Spinal cord (tissue), 10 donors: ENCODE measurements around the gene HSPA1L. TPM values are rescaled to one million over a fixed set of nuclear protein-coding genes. Genes with fewer than 3 reads are reported as not detected.
"Not testable (repeated sequence)": the region's sequence is repeated elsewhere in the genome, so short reads cannot be mapped to it uniquely, and the experiment has no call there.

Experiments used
- DNase-seq, 6 donors: peaks; one replicate each; pipeline versions ENCODE4 v3.0.0 to v3.0.0-alpha.2; 2013 to 2015; ENCODE audit warnings: low spot score in 6 of 6, low read depth in 4 of 6
- H3K27ac ChIP-seq: one replicate; pipeline ENCODE4 v1.5.1; 2013; ENCODE audit warnings: low read depth, low read length, control low read depth
- H3K27me3 ChIP-seq: one replicate; pipeline ENCODE4 v1.6.1; 2013; ENCODE audit warnings: low read length; ENCODE audit not compliant: control insufficient read depth, insufficient read depth
- H3K36me3 ChIP-seq: one replicate; pipeline ENCODE4 v1.6.1; 2013; ENCODE audit warnings: low read length; ENCODE audit not compliant: control insufficient read depth, insufficient read depth
- H3K4me1 ChIP-seq: one replicate; pipeline ENCODE4 v1.6.1; 2013; ENCODE audit warnings: low read length; ENCODE audit not compliant: control insufficient read depth, insufficient read depth
- H3K4me3 ChIP-seq: one replicate; pipeline ENCODE4 v1.5.1; 2013; ENCODE audit warnings: low read depth, low read length, control low read depth
- H3K9me3 ChIP-seq: one replicate; pipeline ENCODE4 v1.6.1; 2013; ENCODE audit warnings: low read length; ENCODE audit not compliant: control insufficient read depth, insufficient read depth
- WGBS: methylation state at CpG from one replicate; pipeline ENCODE4 v1.1.5; 2013; ENCODE audit warnings: missing lambda C conversion rate; ENCODE audit not compliant: insufficient coverage; 5-methylcytosine and 5-hydroxymethylcytosine counted together
- polyA plus RNA-seq, 2 donors: library from polyadenylated mRNA; unstranded; fragments of 120-200 nt; gene quantifications; one replicate each; pipeline ENCODE4 v1.2.1, GENCODE V29; 2013; ENCODE audit not compliant: insufficient read length in 2 of 2
- total RNA-seq, 2 donors: library from RNA; depleted of rRNA in 1 of 2; stranded (reverse); fragments of 120-200 nt in 1 of 2; fragments of >200 nt in 1 of 2; gene quantifications; one replicate each; pipeline versions ENCODE4 v1.2.3 to v1.2.4, GENCODE V29; 2013 to 2014
- donor health status: healthy.

Gene HSPA1L
- total and polyA plus RNA-seq, 4 donors = 3.3 to 6.1 (median 5.0) TPM

DNA sequence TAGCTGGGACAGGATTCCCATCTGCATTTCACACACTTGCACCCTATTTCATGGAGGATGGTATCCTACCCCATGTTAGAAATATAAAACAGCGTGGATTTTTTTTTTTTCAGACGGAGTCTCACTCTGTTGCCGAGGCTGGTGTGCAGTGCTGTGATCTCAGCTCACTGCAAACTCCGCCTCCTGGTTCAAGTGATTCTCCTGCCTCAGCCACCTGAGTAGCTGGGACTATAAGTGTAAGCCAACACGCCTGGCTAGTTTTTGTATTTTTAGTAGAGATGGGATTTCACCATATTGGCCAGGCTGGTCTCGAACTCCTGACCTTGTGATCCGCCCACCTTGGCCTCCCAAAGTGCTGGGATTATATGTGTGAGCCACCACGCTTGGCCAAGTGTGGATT lies 42.7 kb upstream of the HSPA1L start:
- H3K4me3 ChIP-seq, H3K27me3 ChIP-seq, H3K4me1 ChIP-seq, H3K27ac ChIP-seq, H3K9me3 ChIP-seq, DNase-seq: not testable (repeated sequence)
- H3K36me3 ChIP-seq = peaks cover 47% of the 10 kb centered on the region
- 94% methylated on average over 6 of the region's 8 CpGs for WGBS

DNA sequence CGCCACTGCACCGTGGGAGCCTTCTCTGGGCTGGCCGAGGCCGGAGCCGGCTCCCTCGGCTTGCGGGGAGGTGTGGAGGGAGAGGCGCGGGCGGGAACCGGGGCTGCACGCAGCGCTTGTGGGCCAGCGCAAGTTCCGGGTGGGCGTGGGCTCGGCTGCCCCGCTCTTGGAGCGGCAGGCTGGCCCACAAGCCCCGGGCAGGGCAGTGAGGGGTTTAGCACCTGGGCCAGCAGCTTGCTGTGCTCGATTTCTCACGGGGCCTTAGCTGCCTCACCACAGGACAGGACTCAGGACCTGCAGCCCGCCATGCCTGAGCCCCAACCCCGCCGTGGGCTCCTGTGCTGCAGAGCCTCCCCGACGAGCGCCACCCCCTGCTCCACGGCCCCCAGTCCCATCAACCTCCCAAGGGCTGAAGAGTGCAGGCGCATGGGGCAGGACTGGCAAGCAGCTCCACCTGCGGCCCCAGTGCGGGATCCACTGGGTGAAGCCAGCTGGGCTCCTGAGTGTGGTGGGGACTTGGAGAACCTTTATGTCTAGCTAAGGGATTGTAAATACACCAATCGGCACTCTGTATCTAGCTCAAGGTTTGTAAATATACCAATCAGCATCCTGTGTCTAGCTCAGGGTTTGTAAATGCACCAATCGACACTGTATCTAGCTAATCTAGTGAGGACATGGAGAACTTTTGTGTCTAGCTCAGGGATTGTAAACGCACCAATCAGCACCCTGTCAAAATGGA lies 37.1 kb upstream of the HSPA1L start:
- H3K36me3 ChIP-seq = peaks cover 13% of the 10 kb centered on the region
- H3K4me1 ChIP-seq, H3K4me3 ChIP-seq, H3K9me3 ChIP-seq, H3K27ac ChIP-seq, H3K27me3 ChIP-seq, DNase-seq: not testable (repeated sequence)
- WGBS = 87% methylated on average over 30 of the region's 35 CpGs

DNA sequence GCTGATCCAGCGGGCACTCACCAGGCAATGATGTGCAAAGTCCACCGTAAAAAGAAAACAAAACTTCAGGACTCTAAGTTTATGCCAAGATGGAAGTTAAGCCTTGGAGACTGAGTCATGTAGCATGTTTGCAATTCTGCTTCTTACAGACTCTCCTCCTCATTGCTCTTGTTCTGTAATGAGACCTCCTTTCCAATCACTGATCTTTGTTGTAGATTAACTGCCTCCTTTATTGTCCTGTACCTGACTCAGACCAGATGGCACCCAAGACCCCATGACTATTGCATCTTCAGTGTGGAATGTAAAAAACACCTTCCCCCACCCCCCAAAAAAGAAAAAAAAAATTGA lies 36.4 kb upstream of the HSPA1L start:
- WGBS = 100% methylated on average over 2 of the region's 2 CpGs
- no peaks in the 10 kb centered on the region for H3K9me3 ChIP-seq
- H3K4me3 ChIP-seq = no peak overlapping the region
- no peaks in the 10 kb centered on the region for H3K27me3 ChIP-seq
- no peak overlapping the region for H3K27ac ChIP-seq
- peaks cover 8% of the 10 kb centered on the region for H3K36me3 ChIP-seq
- no peaks in the 10 kb centered on the region for H3K4me1 ChIP-seq
- no peak for DNase-seq

DNA sequence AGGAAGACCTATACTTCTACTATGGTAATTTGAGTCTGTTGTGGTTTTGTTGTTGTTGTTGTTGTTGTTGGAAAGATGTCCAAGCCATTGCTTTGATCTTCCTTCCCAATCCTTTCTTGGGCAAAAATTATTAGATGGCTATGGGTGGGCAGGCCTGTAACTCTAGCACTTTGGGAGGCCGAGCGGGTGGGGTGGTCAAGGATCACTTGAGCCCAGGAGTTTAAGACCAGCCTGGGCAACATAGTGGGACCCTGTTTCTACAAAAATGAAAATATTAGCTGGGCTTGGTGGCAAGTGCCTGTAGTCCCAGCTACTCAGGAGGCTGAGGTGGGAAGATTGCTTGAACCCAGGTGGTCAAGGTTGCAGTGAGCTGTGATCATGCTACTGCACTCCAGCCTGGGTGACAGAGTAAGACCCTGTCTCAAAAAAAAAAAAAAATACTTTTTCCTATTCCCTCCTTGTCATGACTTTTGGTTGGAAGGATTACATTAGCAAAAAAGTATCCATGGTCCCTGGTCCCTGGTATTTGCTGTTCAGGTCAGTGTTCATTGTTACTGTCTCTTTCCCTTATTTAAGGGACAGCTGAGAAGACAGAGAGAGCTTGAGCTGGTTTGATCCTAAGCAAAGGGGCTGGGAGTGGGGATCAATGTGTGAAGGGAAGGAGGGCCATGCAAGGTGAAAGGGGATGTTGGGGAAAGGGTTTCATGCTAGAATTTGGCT lies 35.8 kb upstream of the HSPA1L start:
- no peak for DNase-seq
- Histone ChIP-seq H3K36me3 (peaks cover 5% of the 10 kb centered on the region), H3K4me1 (no peaks in the 10 kb centered on the region), H3K27me3 (no peaks in the 10 kb centered on the region), H3K4me3 (no peak overlapping the region), H3K9me3 (no peaks in the 10 kb centered on the region), H3K27ac (no peak overlapping the region)
- 94% methylated on average over 2 of the region's 2 CpGs for WGBS

DNA sequence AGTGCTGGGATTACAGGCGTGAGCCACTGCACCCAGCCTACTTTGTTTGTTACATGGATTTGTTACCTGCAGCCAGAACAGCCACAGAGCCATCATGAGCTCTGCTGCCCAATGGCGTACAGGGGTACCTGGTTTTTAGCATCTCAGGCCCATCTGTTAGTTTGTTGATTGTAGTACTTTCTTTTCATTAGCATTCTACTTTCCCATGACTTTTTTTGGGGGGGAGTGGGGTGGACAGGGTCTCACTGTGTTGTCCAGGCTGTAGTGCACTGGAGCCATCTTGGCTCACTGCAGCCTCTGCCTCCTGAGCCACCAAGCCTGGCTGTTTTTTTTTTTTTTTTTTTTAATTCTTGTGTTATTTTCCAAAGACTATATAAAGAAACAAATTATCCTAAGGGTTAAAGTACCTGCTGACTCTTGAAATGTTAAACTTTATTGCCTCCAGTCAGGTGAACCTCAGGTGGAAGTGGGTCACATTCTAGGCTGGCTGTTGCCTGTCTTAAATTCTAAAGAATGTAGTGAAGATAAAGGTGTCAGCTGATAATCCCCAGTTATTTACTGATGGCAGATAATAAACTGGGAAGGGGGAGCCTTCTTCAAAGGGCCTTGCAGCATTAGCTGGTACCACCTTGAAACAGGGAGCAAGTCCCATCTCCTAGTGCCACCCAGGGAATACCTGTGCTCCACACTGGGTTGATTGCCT lies 32.3 kb upstream of the HSPA1L start:
- Histone ChIP-seq H3K4me3 (no peak overlapping the region), H3K4me1 (no peaks in the 10 kb centered on the region), H3K27ac (no peak overlapping the region), H3K27me3 (no peaks in the 10 kb centered on the region), H3K9me3 (no peaks in the 10 kb centered on the region), H3K36me3 (peaks cover 3% of the 10 kb centered on the region)
- DNase-seq = no peak
- WGBS = 100% methylated on average over 1 of the region's 2 CpGs

DNA sequence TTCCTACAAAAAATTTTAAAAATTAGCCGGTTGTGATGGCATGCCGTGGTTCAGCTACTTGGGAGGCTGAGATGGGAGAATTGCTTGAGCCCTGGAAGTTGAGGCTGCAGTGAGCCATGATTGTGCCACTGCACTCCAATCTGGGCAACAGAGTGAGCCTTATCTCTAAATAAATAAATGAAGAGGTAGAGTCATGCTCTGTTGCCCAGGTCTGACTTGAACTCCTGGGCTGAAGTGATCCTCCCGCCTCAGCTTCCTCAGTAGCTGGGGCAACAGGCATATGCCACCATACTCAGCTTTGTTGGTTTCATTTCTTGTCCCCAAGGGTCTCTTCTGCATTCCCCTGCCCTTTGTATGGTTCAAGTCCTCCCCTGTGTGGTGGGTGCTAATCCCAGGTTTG lies 29.4 kb upstream of the HSPA1L start:
- Histone ChIP-seq H3K4me1 (no peaks in the 10 kb centered on the region), H3K27me3 (no peaks in the 10 kb centered on the region), H3K36me3 (peaks cover 18% of the 10 kb centered on the region), H3K4me3 (no peak overlapping the region), H3K9me3 (no peaks in the 10 kb centered on the region), H3K27ac (no peak overlapping the region)
- no peak for DNase-seq
- WGBS = 90% methylated on average over 1 of the region's 3 CpGs

DNA sequence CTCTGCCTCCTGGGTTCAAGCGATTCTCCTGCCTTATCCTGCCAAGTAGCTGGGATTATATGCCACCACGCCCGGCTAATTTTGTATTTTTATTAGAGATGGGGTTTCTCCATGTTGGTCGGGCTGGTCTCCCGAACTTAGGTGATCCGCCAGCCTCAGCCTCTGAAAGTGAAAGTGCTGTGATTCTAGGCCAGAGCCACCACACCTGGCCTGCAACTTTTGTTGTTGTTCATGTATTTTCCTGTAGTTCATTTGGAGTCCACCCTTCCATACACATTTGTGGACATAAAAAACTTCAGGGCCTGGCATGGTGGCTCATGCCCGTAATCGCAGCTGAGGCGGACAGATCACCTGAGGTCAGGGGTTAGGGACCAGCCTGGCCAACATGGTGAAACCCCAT lies 27.0 kb upstream of the HSPA1L start:
- Histone ChIP-seq H3K36me3 (peaks cover 41% of the 10 kb centered on the region), H3K4me3 (no peak overlapping the region), H3K9me3 (no peaks in the 10 kb centered on the region), H3K4me1 (peaks cover 16% of the 10 kb centered on the region), H3K27ac (no peak overlapping the region), H3K27me3 (no peaks in the 10 kb centered on the region)
- 98% methylated on average over 5 of the region's 9 CpGs for whole genome bisulfite sequencing
- DNase-seq = no peak

DNA sequence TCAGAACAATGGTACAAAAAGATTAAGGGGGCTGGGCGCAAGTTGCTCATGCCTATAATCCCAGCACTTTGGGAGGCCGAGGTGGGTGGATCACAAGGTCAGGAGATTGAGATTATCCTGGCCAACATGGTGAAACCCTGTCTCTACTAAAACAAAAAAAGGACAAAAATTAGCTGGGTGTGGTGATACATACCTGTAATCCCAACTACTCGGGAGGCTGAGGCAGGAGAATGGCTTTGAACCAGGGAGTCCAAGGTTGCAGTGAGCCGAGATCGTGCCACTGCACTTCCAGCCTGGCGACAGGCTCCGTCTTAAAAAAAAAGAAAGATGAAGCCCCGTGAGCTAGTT lies 24.7 kb upstream of the HSPA1L start:
- 86% methylated on average over 4 of the region's 8 CpGs for WGBS

DNA sequence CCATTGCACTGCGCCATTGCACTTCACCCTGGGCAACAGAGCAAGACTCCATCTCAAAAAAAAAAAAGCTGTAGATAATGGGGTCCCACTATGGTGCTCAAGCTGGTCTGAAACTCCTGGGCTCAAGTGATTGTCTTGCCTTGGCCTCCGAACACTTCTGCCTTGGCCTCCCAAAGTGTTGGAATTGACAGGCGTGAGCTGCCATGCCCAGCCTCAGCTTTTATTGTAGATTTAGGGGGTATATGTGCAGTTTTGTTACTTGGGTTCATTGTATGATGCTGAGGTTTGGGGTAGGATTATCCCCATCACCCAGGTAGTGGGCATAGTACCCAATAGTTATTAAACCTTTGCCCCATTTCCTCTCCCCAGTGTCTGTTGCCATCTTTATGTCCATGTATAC lies 23.9 kb upstream of the HSPA1L start:
- WGBS = 100% methylated on average over 1 of the region's 3 CpGs
- DNase-seq = no peak
- Histone ChIP-seq H3K4me3 (no peak overlapping the region), H3K36me3 (peaks cover 42% of the 10 kb centered on the region), H3K9me3 (no peaks in the 10 kb centered on the region), H3K27ac (no peak overlapping the region), H3K27me3 (no peaks in the 10 kb centered on the region), H3K4me1 (peaks cover 34% of the 10 kb centered on the region)

More for the DNA sequence above, 24.7 kb upstream of the HSPA1L start:
- H3K9me3 ChIP-seq, H3K4me3 ChIP-seq, H3K27ac ChIP-seq, H3K27me3 ChIP-seq, DNase-seq: not testable (repeated sequence)
- peaks cover 42% of the 10 kb centered on the region for H3K36me3 ChIP-seq
- H3K4me1 ChIP-seq = peaks cover 30% of the 10 kb centered on the region
